NCI-H748 treated with DMSO at 0.1 percent for 48 hours (cell line): Measurements from ENCODE around the gene ZNFX1.
A peak's percentile ranks its signal among the peaks of the same experiment; 100 is the strongest.
"Not testable (repeated sequence)": the region's sequence is repeated elsewhere in the genome, so short reads cannot be mapped to it uniquely, and the experiment has no call there.

ENCODE experiments used
- DNase-seq: peaks from one replicate; lab custom pipeline; 2025; lab: John Stamatoyannopoulos, UW

The ZNFX1 gene

GRCh38 chr20:49278036-49278817 lies at the start of gene ZNFX1:
Gene ZNFX1 (minus strand): TSS chr20:49278057. CDS start chr20:49275839, 2,218 bp downstream.
- peak; percentile 86 for DNase-seq

GRCh38 chr20:49326026-49326425 lies 48.2 kb upstream of the ZNFX1 start:
- DNase-seq: no peak

- DNase-seq: no peak
Measured at GRCh38 chr20:49324306-49324705, 46.4 kb upstream of the ZNFX1 start.

GRCh38 chr20:49323622-49324238 lies 45.9 kb upstream of the ZNFX1 start:
- no peak for DNase-seq

GRCh38 chr20:49320460-49320859 lies 42.6 kb upstream of the ZNFX1 start:
- no peak for DNase-seq

- no peak for DNase-seq
Measured at GRCh38 chr20:49319208-49319809, 41.5 kb upstream of the ZNFX1 start.

- DNase-seq: no peak
Measured at GRCh38 chr20:49318430-49319207, 40.8 kb upstream of the ZNFX1 start.

- DNase-seq: no peak
Measured at GRCh38 chr20:49318091-49318429, 40.2 kb upstream of the ZNFX1 start.

GRCh38 chr20:49316704-49317103 lies 38.8 kb upstream of the ZNFX1 start:
- no peak for DNase-seq

- DNase-seq: no peak
Measured at GRCh38 chr20:49315580-49315979, 37.7 kb upstream of the ZNFX1 start.

GRCh38 chr20:49314052-49314451 lies 36.2 kb upstream of the ZNFX1 start:
- not testable (repeated sequence) for DNase-seq

GRCh38 chr20:49313283-49313682 lies 35.4 kb upstream of the ZNFX1 start:
- DNase-seq: no peak

GRCh38 chr20:49312661-49313060 lies 34.8 kb upstream of the ZNFX1 start:
- no peak for DNase-seq

GRCh38 chr20:49310705-49311104 lies 32.8 kb upstream of the ZNFX1 start:
- no peak for DNase-seq

GRCh38 chr20:49308875-49309274 lies 31.0 kb upstream of the ZNFX1 start:
- DNase-seq: no peak

- DNase-seq: peak; percentile 69
Measured at GRCh38 chr20:49306903-49307620, 29.2 kb upstream of the ZNFX1 start.

GRCh38 chr20:49303065-49303552 lies 25.3 kb upstream of the ZNFX1 start:
- no peak for DNase-seq

- no peak for DNase-seq
Measured at GRCh38 chr20:49297605-49298530, 20.0 kb upstream of the ZNFX1 start.

GRCh38 chr20:49294002-49294654 lies 16.3 kb upstream of the ZNFX1 start:
- not testable (repeated sequence) for DNase-seq

GRCh38 chr20:49293122-49293521 lies 15.3 kb upstream of the ZNFX1 start:
- no peak for DNase-seq
